Stimulated activated CD4-positive, alpha-beta T cell treated with anti-CD3 and anti-CD28 coated beads, TNF-alpha, amount 100 ng/mL, for 1 hour (primary cell): ENCODE results near the gene OR4B1.
"Not testable (repeated sequence)": the region's sequence is repeated elsewhere in the genome, so short reads cannot be mapped to it uniquely, and the experiment has no call there.

Experiments
- DNase-seq, 3 donors: peaks; one replicate each; pipeline ENCODE4 v3.0.0-alpha.2; 2020; ENCODE audit warnings: low read depth in 3 of 3, low spot score in 1 of 3

Gene OR4B1

GRCh38 chr11:48216510-48216909 is at the start of gene OR4B1:
OR4B1 (plus strand) TSS chr11:48216810; CDS start chr11:48216810, 0 bp downstream.
- no peak for DNase-seq

- no peak for DNase-seq
These were observed 49.2 kb upstream of the OR4B1 start for GRCh38 chr11:48167380-48167779.

GRCh38 chr11:48168815-48169214 is 47.8 kb upstream of the OR4B1 start:
- DNase-seq = no peak

- no peak for DNase-seq
These were observed 47.4 kb upstream of the OR4B1 start for GRCh38 chr11:48169259-48169658.

GRCh38 chr11:48169717-48170116 is 46.9 kb upstream of the OR4B1 start:
- no peak for DNase-seq

- no peak for DNase-seq
These were observed 46.1 kb upstream of the OR4B1 start for GRCh38 chr11:48170241-48171233.

GRCh38 chr11:48172818-48173609 is 43.6 kb upstream of the OR4B1 start:
- DNase-seq = peak in 2 of 3 donors; percentile 27 to 55

GRCh38 chr11:48177661-48178060 is 38.9 kb upstream of the OR4B1 start:
- DNase-seq = no peak

GRCh38 chr11:48180627-48181026 is 36.0 kb upstream of the OR4B1 start:
- no peak for DNase-seq

- DNase-seq = no peak
These were observed 33.6 kb upstream of the OR4B1 start for GRCh38 chr11:48182860-48183526.

- DNase-seq = no peak
These were observed 32.2 kb upstream of the OR4B1 start for GRCh38 chr11:48184452-48184851.

GRCh38 chr11:48190906-48191654 is 25.5 kb upstream of the OR4B1 start:
- DNase-seq = not testable (repeated sequence)

- DNase-seq = no peak
These were observed 22.7 kb upstream of the OR4B1 start for GRCh38 chr11:48193876-48194275.

- DNase-seq = no peak
These were observed 8.7 kb upstream of the OR4B1 start for GRCh38 chr11:48207881-48208280.

- DNase-seq = no peak
These were observed 6.6 kb upstream of the OR4B1 start for GRCh38 chr11:48210052-48210451.

- DNase-seq = no peak
These were observed 12.2 kb downstream of the OR4B1 start for GRCh38 chr11:48228761-48229160.

- DNase-seq = not testable (repeated sequence)
These were observed 13.4 kb downstream of the OR4B1 start for GRCh38 chr11:48230057-48230456.

GRCh38 chr11:48237727-48238126 is 21.1 kb downstream of the OR4B1 start:
- DNase-seq = no peak

- no peak for DNase-seq
These were observed 25.9 kb downstream of the OR4B1 start for GRCh38 chr11:48242501-48242900.

- DNase-seq = no peak
These were observed 28.2 kb downstream of the OR4B1 start, which contains the start of gene OR4X2 for GRCh38 chr11:48244804-48245203. OR4X2 (plus strand) TSS chr11:48245104; CDS start chr11:48245104, 0 bp downstream.
